Adipose tissue (tissue), 3 donors: Measurements from ENCODE around the gene MAPK8. TPM values are rescaled to one million over a fixed set of nuclear protein-coding genes. Genes with fewer than 3 reads are reported as not detected.
"Not testable (repeated sequence)": the region's sequence is repeated elsewhere in the genome, so short reads cannot be mapped to it uniquely, and the experiment has no call there.

Source experiments
- H3K27ac ChIP-seq: one replicate; pipeline ENCODE4 v1.5.1; 2013; ENCODE audit warnings: low read depth, low read length
- WGBS, 3 donors: extraction: QIAGEN DNeasy Blood & Tissue Kit; methylation state at CpG; one replicate each; pipeline ENCODE4 v1.1.7; 2013; 5-methylcytosine and 5-hydroxymethylcytosine counted together
- polyA plus RNA-seq, 3 donors: library from polyadenylated mRNA; stranded (reverse); fragments of 200-250 nt; gene quantifications; one replicate each; pipeline ENCODE4 v1.2.3, GENCODE V29; 2013
- donor health status: healthy with polysubstance abuse.
- donor health status: Bipolar disorder and iron deficiency.
- donor health status: healthy.

The MAPK8 gene
- polyA plus RNA-seq, 3 donors, result 7.9 to 11.2 (median 8.3) TPM

DNA sequence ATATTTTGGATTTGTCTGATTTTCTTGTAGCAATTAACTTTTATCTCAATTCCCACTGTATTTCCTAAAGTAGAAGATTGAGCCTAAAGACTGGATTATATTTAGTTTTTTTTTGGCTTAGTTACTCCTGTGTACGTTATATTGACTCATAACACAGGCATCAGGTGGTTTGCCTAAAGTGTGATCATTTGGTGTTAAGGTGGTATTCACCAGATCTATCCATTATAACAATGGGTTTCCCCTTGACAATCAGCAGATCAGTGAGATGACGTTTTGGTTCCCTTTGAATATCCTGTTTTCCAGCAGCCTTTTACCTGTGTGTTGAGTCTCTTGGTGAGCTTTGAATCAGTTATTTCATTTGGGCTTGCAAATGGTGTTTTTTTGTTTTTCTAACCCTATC is 18.1 kb downstream of the MAPK8 start:
- H3K27ac ChIP-seq, result no peak overlapping the region
- 64 to 82% (median 79%) methylated on average over 2 of the region's 2 CpGs for WGBS, 3 donors

DNA sequence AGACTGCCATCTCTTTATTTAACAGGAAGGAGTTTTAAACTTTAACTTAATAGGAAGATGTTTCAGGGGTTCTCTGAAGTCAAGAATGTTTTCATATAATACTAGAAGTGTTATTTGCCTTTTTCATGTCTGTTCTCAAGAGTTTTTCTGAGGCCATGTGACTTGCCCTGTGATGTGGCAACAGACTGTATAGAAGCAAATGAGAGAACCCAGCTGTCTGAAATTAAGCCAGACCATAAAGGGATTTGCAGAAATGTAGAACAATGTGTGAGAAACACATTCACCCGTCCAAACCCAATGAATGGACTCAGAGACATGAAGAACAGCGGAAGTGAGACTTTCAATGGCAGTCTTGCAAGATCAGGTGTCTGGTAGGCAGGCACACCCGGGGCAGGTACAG is 23.8 kb downstream of the MAPK8 start:
- no peak overlapping the region for H3K27ac ChIP-seq
- WGBS, 3 donors, result 90 to 96% (median 94%) methylated on average over 3 of the region's 3 CpGs

DNA sequence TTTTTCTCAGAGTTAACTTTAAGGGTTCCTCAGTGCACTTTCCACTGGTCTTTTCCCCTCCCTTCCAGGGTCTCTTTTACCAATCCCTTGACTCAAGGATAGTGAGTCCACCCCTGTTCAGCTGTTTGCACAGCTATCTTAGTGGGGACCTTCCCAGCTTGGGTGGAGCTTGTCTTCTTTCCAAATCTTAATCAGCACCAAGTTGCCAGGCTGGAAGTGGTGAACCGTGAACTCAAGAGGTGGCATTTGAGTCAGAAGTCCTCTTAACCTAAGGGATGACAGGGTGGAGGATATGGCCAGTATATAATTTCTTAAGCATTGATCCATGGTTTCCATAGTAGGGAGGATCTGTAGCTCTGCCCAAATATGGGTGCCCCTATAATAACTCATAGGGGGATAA is 25.0 kb downstream of the MAPK8 start:
- H3K27ac ChIP-seq, result no peak overlapping the region
- WGBS, 3 donors, result 58 to 95% (median 91%) methylated on average over 1 of the region's 1 CpG

DNA sequence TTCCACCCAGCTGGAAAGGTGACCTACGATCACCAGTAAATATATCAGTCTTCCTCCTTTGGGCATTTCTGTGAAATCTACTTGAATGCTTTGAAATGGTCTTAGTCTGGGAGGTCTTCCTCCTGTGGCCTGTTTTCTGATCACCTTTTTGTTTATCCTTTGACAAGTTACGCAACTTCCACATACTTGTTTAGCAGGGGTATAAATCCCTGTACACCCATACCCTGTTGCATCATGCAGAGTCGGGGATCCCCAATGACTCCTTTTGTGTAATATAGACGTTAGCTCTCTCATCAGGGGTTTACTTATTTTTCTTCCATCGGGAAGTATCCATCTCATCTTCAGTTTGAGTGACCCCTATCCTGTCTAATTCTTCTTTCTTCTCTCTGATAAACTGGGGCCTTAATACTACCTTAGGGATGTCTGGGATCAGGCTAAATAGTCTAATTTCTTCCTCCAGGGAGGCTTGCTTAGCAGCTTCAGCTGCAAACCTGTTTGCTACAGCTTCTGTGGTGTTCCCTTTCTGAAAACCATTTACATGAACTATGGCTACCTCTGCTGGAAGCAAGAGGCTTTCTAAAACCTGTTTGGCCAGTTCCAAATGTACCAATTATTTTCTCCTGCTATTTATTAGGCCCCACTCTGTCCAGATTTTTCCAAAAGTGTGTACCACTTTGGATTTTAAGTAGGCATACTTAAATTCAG is 25.8 kb downstream of the MAPK8 start:
- H3K27ac ChIP-seq, result no peak overlapping the region
- WGBS, 3 donors, result 79 to 90% (median 89%) methylated on average over 5 of the region's 5 CpGs

DNA sequence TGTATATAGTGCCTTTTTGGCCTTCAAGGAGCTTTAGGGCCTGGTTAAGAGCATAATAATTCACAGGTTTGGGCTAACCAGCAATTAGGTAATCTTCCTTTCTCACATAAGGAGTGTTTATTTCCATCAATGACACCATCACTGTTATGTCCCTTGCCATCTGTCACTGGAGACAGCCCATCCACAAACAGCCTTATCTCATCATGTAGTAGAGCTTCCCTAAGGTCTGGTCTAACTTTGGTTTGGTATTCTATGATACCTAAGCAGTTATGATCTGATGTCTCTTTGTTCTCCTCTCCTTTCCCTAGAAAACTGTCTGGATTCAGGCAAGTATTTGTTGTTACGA is 26.4 kb downstream of the MAPK8 start:
- no peak overlapping the region for H3K27ac ChIP-seq
- WGBS, 3 donors, result 96% methylated on average over 1 of the region's 1 CpG

DNA sequence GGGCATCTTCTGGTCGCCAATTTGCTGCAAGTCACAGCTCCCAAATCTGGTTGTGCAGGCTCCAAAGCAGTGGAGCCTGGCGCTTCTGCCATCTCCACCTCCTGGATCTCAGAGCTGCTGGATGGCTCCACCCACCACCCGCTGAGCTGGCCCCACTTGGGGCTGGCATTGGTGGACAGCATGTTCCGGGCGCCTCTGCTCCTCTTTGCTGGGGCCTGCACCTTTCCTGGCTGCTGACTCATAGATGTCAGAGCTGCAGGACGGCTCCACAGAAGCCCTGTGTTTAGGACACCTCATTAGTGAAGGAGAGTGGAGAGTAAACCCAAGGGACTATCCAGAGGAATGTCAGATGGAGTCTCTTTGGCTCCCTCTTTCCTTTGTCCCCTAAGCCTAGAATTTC is 27.4 kb downstream of the MAPK8 start:
- H3K27ac ChIP-seq, result no peak overlapping the region
- 77 to 96% (median 95%) methylated on average over 6 of the region's 6 CpGs for WGBS, 3 donors

DNA sequence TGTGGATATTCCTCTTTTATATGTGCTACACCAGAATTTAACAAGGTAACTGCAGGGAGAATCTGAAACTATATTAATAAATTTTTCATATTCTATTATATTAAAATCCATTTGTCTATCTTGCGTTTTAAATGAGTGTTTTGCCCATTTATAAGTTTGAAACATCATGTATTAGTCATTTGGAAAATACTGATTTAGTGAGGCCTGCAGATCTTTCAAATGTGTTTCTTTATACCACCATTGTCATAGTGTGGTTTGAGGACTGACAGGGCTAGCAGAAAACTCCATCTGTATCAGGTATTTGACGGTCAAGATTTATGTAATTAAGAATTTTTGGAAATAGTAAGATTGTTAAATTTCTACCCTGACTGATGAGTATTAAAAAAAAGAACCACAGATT is 29.3 kb downstream of the MAPK8 start:
- 95 to 99% (median 97%) methylated on average over 2 of the region's 2 CpGs for WGBS, 3 donors

DNA sequence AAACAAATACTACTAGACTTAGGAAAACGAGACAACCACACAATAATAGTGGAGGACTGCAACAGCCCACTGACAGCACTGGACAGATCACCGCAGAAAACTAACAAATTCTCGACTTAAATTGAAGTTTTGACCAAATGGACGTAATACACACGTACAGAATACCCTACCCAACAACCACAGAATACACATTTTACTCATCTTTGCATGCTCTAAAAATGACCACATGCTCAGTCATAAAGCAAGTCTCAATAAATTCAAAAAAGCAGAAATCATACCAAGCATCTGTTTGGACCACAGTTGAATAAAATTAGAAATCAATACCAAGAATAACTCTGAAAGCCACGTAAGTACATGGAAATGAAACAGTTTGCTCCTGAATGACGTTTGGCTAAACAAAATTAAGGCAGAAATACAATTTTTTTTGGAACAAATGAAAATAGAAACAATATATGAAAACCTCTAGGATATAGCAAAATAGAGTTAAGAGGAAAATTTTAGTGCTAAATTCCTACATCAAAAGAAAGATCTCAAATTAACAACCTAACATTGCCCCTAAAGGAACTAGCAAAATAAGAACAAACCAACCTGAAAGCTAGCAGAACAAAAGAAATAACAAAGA is 30.6 kb downstream of the MAPK8 start:
- no peak overlapping the region for H3K27ac ChIP-seq
- 84 to 93% (median 91%) methylated on average over 7 of the region's 7 CpGs for WGBS, 3 donors

More for the DNA sequence above, 29.3 kb downstream of the MAPK8 start:
- no peak overlapping the region for H3K27ac ChIP-seq

DNA sequence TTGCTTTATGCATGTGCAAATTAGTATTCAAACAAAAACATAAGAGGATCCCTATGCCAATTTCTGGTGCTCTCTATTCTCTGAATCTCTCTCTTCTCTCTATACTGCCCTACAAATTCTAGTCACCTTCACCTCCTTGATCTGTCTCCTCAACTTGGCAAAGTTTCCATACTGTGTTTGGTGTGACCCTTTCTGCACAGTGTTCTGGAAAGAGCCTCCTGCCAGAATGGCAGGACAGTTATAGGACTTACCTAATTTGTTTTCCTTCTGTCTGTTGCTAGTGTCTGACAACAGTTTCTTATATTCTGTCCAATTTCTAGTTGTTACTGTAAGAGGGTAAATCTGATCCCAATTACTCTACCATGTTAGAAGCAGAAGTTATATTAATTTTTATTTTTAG is 34.3 kb downstream of the MAPK8 start:
- H3K27ac ChIP-seq, result no peak overlapping the region

DNA sequence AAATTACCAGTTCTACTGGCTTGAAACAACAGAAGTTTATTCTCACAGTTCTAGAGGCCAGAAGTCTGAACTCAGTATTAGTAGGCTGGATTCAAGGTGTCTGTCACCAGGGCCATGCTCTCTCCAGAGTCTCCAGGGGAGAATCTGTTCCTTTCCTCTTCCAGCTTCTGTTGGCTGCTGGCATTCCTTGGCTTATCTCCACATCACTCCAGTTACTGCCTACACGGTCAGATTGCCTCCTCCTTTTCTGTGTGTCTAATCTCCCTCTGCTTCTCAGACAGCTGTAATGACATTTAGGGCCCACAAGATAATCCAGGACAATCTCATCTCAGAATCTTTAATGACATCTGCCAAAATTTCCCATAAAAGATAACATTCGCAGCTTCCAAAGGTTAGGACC is 36.6 kb downstream of the MAPK8 start:
- 36 to 78% (median 73%) methylated on average over 2 of the region's 2 CpGs for WGBS, 3 donors
- no peak overlapping the region for H3K27ac ChIP-seq

DNA sequence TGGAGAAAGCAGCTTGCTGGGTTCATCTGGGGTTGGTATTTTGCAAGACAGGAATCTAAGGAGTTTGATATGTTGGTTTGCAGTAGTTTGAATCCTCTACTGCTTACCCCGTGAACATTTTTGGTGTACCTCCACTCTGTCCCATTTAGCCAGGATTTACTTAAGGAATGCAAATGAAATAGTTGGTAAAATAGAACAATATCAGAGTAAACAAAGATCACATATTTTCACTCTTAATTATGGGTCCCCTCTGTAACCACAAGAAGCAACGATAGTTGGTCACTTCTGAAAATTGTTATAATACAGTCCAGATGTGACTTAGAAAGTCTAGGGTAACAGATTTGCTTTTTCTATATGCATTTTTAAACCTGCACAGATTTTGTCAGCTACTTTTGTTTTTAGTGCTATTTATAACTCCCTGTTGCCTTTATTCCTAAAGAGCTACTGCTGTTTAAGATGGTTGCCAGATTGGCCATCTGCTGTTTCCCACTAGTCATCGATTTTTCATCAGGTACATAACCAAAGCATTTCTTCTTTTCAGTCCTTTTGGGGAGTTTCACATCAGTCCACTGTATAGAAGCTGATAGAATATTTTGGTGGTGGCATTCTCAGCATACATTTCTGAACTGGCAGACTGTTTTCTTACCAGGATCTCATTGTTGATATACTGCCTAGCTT is 37.6 kb downstream of the MAPK8 start:
- 39 to 89% (median 75%) methylated on average over 3 of the region's 3 CpGs for WGBS, 3 donors
- no peak overlapping the region for H3K27ac ChIP-seq

DNA sequence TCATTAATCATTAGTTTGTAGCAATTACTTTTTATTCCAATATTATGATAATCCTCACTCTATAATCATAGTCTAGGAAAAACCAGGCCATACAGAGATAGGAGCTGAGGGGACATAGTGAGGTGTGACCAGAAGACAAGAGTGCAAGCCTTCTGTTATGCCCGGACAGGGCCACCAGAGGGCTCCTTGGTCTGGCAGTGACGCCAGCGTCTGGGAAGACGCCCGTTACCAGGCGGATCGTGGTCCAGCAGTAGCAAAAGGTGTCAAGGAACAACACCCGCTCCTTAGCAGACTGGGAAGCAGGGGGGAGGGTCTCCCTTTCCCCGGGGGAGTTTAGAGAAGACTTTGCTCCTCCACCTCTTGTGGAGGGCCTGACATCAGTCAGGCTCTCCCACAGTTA is 39.8 kb downstream of the MAPK8 start:
- 97 to 100% (median 97%) methylated on average over 9 of the region's 9 CpGs for WGBS, 3 donors
- H3K27ac ChIP-seq, result not testable (repeated sequence)

DNA sequence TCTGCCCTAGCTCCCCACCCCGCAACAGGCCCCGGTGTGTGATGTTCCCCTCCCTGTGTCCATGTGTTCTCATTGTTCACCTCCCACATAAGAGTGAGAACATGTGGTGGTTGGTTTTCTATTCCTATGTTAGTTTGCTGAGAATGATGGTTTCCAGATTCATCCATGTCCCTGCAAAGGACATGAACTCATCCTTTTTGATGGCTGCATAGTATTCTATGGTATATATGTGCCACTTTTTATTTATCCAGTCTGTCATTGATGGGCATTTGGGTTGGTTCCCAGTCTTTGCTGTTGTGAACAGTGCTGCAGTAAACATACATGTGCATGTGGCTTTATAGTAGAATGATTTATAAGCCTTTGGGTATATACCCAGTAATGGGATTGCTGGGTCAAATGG is 41.1 kb downstream of the MAPK8 start:
- WGBS, 3 donors, result 97 to 100% (median 98%) methylated on average over 2 of the region's 2 CpGs
- H3K27ac ChIP-seq, result not testable (repeated sequence)

DNA sequence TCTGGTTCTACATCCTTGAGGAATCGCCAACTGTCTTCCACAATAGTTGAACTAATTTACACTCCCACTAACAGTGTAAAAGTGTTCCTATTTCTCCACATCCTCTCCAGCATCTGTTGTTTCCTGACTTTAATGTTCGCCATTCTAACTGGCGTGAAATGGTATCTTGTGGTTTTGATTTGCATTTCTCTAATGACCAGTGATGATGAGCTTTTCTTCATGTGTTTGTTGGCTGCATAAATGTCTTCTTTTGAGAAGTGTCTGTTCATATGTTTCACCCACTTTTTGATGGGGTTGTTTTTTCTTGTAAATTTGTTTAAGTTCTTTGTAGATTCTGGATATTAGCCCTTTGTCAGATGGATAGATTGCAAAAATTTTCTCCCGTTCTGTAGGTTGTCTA is 41.5 kb downstream of the MAPK8 start:
- H3K27ac ChIP-seq, result not testable (repeated sequence)
- 96 to 99% (median 96%) methylated on average over 4 of the region's 4 CpGs for WGBS, 3 donors

DNA sequence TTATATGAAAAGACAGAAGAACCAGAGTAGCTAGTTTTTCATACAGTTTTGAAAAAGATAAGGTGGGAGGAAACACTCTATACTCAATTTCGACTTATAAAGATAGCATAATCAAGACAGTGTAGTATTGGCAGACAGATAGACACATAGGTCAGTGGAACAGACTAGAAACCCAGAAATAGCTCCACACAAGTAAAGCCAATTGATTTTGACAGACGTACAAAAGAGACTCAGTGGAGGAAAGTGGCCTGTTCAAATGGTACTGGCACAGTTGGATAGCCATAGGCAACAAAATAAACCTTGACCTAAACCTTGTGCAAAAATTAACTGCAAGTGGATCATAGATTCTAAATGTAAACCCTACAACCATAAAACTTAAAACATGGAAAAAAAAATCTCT is 46.8 kb downstream of the MAPK8 start:
- no peak overlapping the region for H3K27ac ChIP-seq
- WGBS, 3 donors, result 56 to 94% (median 90%) methylated on average over 2 of the region's 2 CpGs

DNA sequence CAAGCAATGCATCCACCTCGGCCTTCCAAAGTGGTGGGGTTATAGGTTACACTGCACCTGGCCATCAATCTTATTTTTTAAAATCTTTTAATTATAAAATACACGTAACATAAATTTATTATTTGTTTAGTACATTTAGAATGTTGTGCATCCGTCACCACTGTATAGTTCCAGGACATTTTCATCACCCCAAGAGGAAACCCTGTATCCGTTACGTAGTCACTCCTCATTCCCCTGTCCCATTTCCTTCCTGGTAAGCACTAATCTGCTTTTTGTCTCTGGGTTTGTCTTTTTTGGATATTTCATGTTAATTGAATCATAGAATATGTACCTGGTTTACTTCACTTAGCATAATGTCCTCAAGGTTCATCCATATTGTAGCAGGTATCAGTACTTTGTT is 51.2 kb downstream of the MAPK8 start:
- no peak overlapping the region for H3K27ac ChIP-seq
- 72 to 95% (median 76%) methylated on average over 5 of the region's 5 CpGs for WGBS, 3 donors

DNA sequence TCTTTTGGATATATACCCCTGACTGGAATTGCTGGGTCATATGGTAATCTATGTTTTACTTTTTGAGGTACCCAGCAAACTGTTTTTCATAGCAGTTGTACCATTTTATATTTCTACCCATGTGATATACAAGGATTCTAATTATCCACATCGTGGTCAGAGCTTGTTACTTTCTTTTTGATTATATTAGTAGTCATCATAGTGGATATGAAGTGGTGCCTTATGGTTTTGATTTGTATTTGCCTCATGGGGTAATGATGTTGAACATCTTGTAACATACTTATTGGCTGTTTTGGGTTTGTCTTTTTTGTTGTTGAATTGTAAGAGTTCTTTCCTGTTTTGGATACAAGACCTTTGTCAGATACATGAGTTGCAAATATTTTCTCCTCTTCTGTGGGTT is 51.7 kb downstream of the MAPK8 start:
- no peak overlapping the region for H3K27ac ChIP-seq
- 72 to 100% (median 76%) methylated on average over 1 of the region's 1 CpG for WGBS, 3 donors

DNA sequence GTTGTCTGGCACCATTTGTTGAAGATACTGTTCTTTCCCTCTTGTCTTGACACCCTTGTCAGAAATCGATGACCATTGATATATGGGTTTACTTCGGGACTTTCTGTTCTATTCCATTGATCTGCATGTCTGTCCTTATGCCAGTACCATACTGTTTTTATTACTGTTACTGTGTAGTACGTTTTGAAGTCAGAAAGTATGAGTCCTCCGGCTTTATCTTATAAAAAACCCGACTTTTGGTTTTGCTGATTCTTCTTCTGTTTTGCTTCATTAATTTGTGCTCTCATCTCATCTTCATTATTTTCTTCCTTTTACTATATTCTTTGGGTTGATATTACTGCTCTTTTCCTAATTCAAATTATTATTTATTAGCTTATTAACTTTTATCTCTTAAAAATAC is 52.4 kb downstream of the MAPK8 start:
- WGBS, 3 donors, result 84 to 94% (median 88%) methylated on average over 5 of the region's 5 CpGs
- no peak overlapping the region for H3K27ac ChIP-seq

DNA sequence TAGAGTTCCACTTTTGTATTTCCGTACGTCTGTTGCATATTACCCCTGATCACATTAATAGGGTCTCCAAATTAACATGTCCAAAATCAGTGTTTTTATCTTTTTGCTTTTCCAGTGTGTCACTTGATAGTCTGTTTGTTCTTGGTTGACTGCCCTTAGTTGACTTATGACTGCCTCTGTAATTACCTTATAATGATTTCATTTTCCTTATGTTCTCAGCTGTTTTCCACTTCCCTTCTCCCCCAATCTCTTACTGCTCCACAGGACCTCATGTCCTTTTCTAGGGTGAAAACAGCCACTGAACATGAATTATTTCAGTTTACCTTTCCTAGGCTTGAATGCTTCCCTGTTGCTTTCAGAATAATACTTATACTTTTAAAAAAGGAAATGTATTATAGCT is 54.7 kb downstream of the MAPK8 start:
- 76 to 91% (median 89%) methylated on average over 2 of the region's 2 CpGs for WGBS, 3 donors
- no peak overlapping the region for H3K27ac ChIP-seq
